HEK293 (cell line): ENCODE measurements around the gene FGFR4.

Experiments used
- CTCF ChIA-PET: fragments of 350-600 bp; formaldehyde crosslinking; extraction: SDS; loops from one replicate; lab custom pipeline; 2021; ENCODE audit warnings: antibody characterized with exemption; lab: Yijun Ruan, JAX
- POLR2A ChIA-PET: fragments of 300-600 bp; formaldehyde crosslinking; extraction: SDS; loops from one replicate; lab custom pipeline; 2020; ENCODE audit warnings: antibody characterized with exemption, inconsistent platforms; lab: Yijun Ruan, JAX
- H3K27ac ChIP-seq: fragments of 200-500 bp; sonication (Bioruptor generic); 2 replicates; pipeline ENCODE4 v1.5.1; 2014; ENCODE audit warnings: low read depth, low read length, control low read depth, inconsistent platforms; ENCODE audit errors: extremely low read depth
- H3K36me3 ChIP-seq, 2 experiments: fragments of 200-500 bp in 1 of 2; sonication (Bioruptor generic) in 1 of 2; 1 replicate in 1 of 2; 2 replicates in 1 of 2; pipeline ENCODE4 v1.5.1; 2014 to 2017; ENCODE audit warnings: inconsistent platforms in 2 of 2, low read length in 2 of 2; ENCODE audit not compliant: control insufficient read depth in 2 of 2, insufficient read depth in 1 of 2
- H3K4me1 ChIP-seq: fragments of 200-500 bp; sonication (Bioruptor generic); 2 replicates; pipeline ENCODE4 v1.5.1; 2014; ENCODE audit warnings: mild to moderate bottlenecking, low read length, inconsistent platforms; ENCODE audit not compliant: control insufficient read depth, insufficient read depth
- H3K4me3 ChIP-seq: 2 replicates; pipeline ENCODE4 v1.5.1; 2011; ENCODE audit warnings: low read depth, mild to moderate bottlenecking, control low read depth, low read length, moderate library complexity
- H3K9me3 ChIP-seq: fragments of 200-500 bp; sonication (Bioruptor generic); 2 replicates; pipeline ENCODE4 v1.5.1; 2014; ENCODE audit warnings: low read depth, low read length, inconsistent platforms; ENCODE audit not compliant: control insufficient read depth, insufficient read depth
- BCL11B ChIP-seq: fragments of 450-650 bp; formaldehyde crosslinking; IDR thresholded peaks from 2 replicates; pipeline ENCODE4 v1.5.1; 2016; ENCODE audit warnings: low read depth, missing biosample characterization, missing genetic modification characterization
- GLIS2 ChIP-seq: fragments of 450-650 bp; formaldehyde crosslinking; IDR thresholded peaks from 2 replicates; pipeline ENCODE4 v1.5.1; 2016; ENCODE audit warnings: missing biosample characterization, missing genetic modification characterization
- OVOL3 ChIP-seq: fragments of 450-650 bp; formaldehyde crosslinking; IDR thresholded peaks from 2 replicates; pipeline ENCODE4 v1.5.1; 2016; ENCODE audit warnings: missing biosample characterization, missing genetic modification characterization
- PRDM1 ChIP-seq: fragments of 450-650 bp; formaldehyde crosslinking; IDR thresholded peaks from 2 replicates; pipeline ENCODE4; 2016; ENCODE audit warnings: missing biosample characterization, missing genetic modification characterization
- PRDM10 ChIP-seq: fragments of 450-650 bp; formaldehyde crosslinking; IDR thresholded peaks from 2 replicates; pipeline ENCODE4 v1.5.1; 2016; ENCODE audit warnings: missing biosample characterization, missing genetic modification characterization
- SCRT2 ChIP-seq: fragments of 450-650 bp; formaldehyde crosslinking; IDR thresholded peaks from 2 replicates; pipeline ENCODE4 v1.5.1; 2016; ENCODE audit warnings: missing biosample characterization, missing genetic modification characterization
- ZBTB21 ChIP-seq: fragments of 450-650 bp; formaldehyde crosslinking; IDR thresholded peaks from 2 replicates; pipeline ENCODE4 v1.5.1; 2017; ENCODE audit warnings: missing biosample characterization, missing genetic modification characterization
- ZNF132 ChIP-seq: fragments of 450-650 bp; formaldehyde crosslinking; IDR thresholded peaks from 2 replicates; pipeline ENCODE4 v1.5.1; 2017; ENCODE audit warnings: missing biosample characterization, missing genetic modification characterization, borderline replicate concordance
- ZNF2 ChIP-seq: fragments of 450-650 bp; formaldehyde crosslinking; IDR thresholded peaks from 2 replicates; pipeline ENCODE4 v1.5.1; 2016; ENCODE audit warnings: missing biosample characterization, missing genetic modification characterization
- ZNF24 ChIP-seq: fragments of 450-650 bp; formaldehyde crosslinking; IDR thresholded peaks from 2 replicates; pipeline ENCODE4 v1.5.1; 2016; ENCODE audit warnings: missing biosample characterization, missing genetic modification characterization
- ZNF248 ChIP-seq: fragments of 450-650 bp; formaldehyde crosslinking; IDR thresholded peaks from 2 replicates; pipeline ENCODE4 v1.5.1; 2017; ENCODE audit warnings: missing biosample characterization, missing genetic modification characterization
- ZNF26 ChIP-seq: fragments of 450-650 bp; formaldehyde crosslinking; IDR thresholded peaks from 2 replicates; pipeline ENCODE4 v1.5.1; 2016; ENCODE audit warnings: missing biosample characterization, missing genetic modification characterization
- ZNF274 ChIP-seq, 2 experiments: fragments of 200-500 bp in 1 of 2; fragments of 450-650 bp in 1 of 2; sonication (Bioruptor generic) in 1 of 2; formaldehyde crosslinking in 1 of 2; IDR thresholded peaks; 2 replicates each; pipeline versions ENCODE4 v1.5.1 to v1.6.1; 2014 to 2016; ENCODE audit warnings: borderline replicate concordance in 1 of 2, inconsistent platforms in 1 of 2, low read length in 1 of 2, missing biosample characterization in 1 of 2, missing genetic modification characterization in 1 of 2
- ZNF335 ChIP-seq: fragments of 450-650 bp; formaldehyde crosslinking; conservative IDR thresholded peaks from 2 replicates; pipeline ENCODE4 v1.5.1; 2016; ENCODE audit warnings: missing biosample characterization, missing genetic modification characterization
- ZNF398 ChIP-seq: fragments of 450-650 bp; formaldehyde crosslinking; IDR thresholded peaks from 2 replicates; pipeline ENCODE4 v1.5.1; 2017; ENCODE audit warnings: missing biosample characterization, missing genetic modification characterization
- ZNF580 ChIP-seq: fragments of 450-650 bp; formaldehyde crosslinking; IDR thresholded peaks from 2 replicates; pipeline ENCODE4 v1.5.1; 2016; ENCODE audit warnings: missing biosample characterization, missing genetic modification characterization
- ZNF600 ChIP-seq: fragments of 450-650 bp; formaldehyde crosslinking; IDR thresholded peaks from 2 replicates; pipeline ENCODE4 v1.5.1; 2016; ENCODE audit warnings: missing biosample characterization, missing genetic modification characterization
- ZNF664 ChIP-seq: fragments of 450-650 bp; formaldehyde crosslinking; IDR thresholded peaks from 2 replicates; pipeline ENCODE4 v1.5.1; 2016; ENCODE audit warnings: missing biosample characterization, missing genetic modification characterization
- ZNF747 ChIP-seq: fragments of 450-650 bp; formaldehyde crosslinking; IDR thresholded peaks from 2 replicates; pipeline ENCODE4 v1.5.1; 2016; ENCODE audit warnings: missing biosample characterization, missing genetic modification characterization
- ZNF76 ChIP-seq: fragments of 450-650 bp; formaldehyde crosslinking; IDR thresholded peaks from 2 replicates; pipeline ENCODE4; 2016; ENCODE audit warnings: low read depth, missing biosample characterization, missing genetic modification characterization, borderline replicate concordance
- TF ChIP-seq, protein P1 (sequence below): fragments of 450-650 bp; formaldehyde crosslinking; IDR thresholded peaks from 2 replicates; pipeline ENCODE4 v1.5.1; 2017; ENCODE audit warnings: missing biosample characterization, missing genetic modification characterization
- TF ChIP-seq, protein P2 (sequence below): fragments of 450-650 bp; formaldehyde crosslinking; IDR thresholded peaks from 2 replicates; pipeline ENCODE4 v1.5.0; 2017; ENCODE audit warnings: missing biosample characterization, missing genetic modification characterization, borderline replicate concordance

FGFR4 gene

GRCh38 chr5:177089127-177089526, 2.4 kb downstream of the FGFR4 start:
- ChIA-PET POLR2A (no interaction called here), CTCF (interaction anchor here (0.8 to 1.1 kb wide), 3 partner anchors 15 to 23 kb away, joined by 3 to 4 read pairs (median 3); no protein-coding TSS in a partner anchor)
- peaks cover 0 to 3% of the 10 kb centered on the region in 2 experiments; a peak in 1 of 3 replicates for H3K36me3 ChIP-seq
- no peaks in the 10 kb centered on the region; the same call in 1 of the 2 replicates for H3K4me1 ChIP-seq
- H3K4me3 ChIP-seq = no peak overlapping the region
- no peaks in the 10 kb centered on the region for H3K9me3 ChIP-seq
- TF ChIP-seq ZNF335 (tag by site-specific recombination) (no peak), OVOL3 (no peak), ZNF132 (tag by site-specific recombination) (no peak), ZNF248 (no peak), GLIS2 (tag by site-specific recombination) (no peak)
- H3K27ac ChIP-seq = no peak overlapping the region

GRCh38 chr5:177089825-177090641, 3.3 kb downstream of the FGFR4 start:
- Histone ChIP-seq H3K9me3 (no peaks in the 10 kb centered on the region), H3K4me1 (no peaks in the 10 kb centered on the region; the same call in 1 of the 2 replicates), H3K27ac (no peak overlapping the region), H3K4me3 (no peak overlapping the region), H3K36me3 (peaks cover 0 to 3% of the 10 kb centered on the region in 2 experiments; a peak in 1 of 3 replicates)
- POLR2A ChIA-PET = no interaction called here
- CTCF ChIA-PET = interaction anchor here (0.8 to 1.1 kb wide), 3 partner anchors 15 to 22 kb away, joined by 3 to 4 read pairs (median 3); no protein-coding TSS in a partner anchor
- TF ChIP-seq ZNF2 (tag by site-specific recombination) = no peak
- TF ChIP-seq ZNF580 = no peak
- TF ChIP-seq ZNF274 (IDR thresholded peaks at IDR 0.05; ENCODE audit: low read length) = no peak
- TF ChIP-seq ZNF274 (tag by site-specific recombination; IDR thresholded peaks at IDR 0.05; ENCODE audit: borderline replicate concordance) = no peak
- TF ChIP-seq SCRT2 (tag by site-specific recombination) = no peak
- TF ChIP-seq PRDM10 = no peak
- TF ChIP-seq ZNF747 = no peak
- no peak for TF ChIP-seq PRDM1 (tag by site-specific recombination)
- TF ChIP-seq BCL11B (tag by site-specific recombination) = 0 out of 2 replicates have a peak, but pooled peaks have one; percentile 34
- no peak for TF ChIP-seq ZNF24 (tag by site-specific recombination)
- TF ChIP-seq, protein P1, sequence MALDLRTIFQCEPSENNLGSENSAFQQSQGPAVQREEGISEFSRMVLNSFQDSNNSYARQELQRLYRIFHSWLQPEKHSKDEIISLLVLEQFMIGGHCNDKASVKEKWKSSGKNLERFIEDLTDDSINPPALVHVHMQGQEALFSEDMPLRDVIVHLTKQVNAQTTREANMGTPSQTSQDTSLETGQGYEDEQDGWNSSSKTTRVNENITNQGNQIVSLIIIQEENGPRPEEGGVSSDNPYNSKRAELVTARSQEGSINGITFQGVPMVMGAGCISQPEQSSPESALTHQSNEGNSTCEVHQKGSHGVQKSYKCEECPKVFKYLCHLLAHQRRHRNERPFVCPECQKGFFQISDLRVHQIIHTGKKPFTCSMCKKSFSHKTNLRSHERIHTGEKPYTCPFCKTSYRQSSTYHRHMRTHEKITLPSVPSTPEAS (tag by site-specific recombination) = peak; percentile 94
- no peak for TF ChIP-seq ZNF26
- no peak for TF ChIP-seq ZNF76 (tag by site-specific recombination)
- TF ChIP-seq, protein P2, sequence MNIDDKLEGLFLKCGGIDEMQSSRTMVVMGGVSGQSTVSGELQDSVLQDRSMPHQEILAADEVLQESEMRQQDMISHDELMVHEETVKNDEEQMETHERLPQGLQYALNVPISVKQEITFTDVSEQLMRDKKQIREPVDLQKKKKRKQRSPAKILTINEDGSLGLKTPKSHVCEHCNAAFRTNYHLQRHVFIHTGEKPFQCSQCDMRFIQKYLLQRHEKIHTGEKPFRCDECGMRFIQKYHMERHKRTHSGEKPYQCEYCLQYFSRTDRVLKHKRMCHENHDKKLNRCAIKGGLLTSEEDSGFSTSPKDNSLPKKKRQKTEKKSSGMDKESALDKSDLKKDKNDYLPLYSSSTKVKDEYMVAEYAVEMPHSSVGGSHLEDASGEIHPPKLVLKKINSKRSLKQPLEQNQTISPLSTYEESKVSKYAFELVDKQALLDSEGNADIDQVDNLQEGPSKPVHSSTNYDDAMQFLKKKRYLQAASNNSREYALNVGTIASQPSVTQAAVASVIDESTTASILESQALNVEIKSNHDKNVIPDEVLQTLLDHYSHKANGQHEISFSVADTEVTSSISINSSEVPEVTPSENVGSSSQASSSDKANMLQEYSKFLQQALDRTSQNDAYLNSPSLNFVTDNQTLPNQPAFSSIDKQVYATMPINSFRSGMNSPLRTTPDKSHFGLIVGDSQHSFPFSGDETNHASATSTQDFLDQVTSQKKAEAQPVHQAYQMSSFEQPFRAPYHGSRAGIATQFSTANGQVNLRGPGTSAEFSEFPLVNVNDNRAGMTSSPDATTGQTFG (tag by site-specific recombination) = 0 out of 2 replicates have a peak, but pooled peaks have one; percentile 41
- TF ChIP-seq ZNF600 (tag by site-specific recombination) = peak; percentile 58; the same call in 1 of the 2 replicates
- no peak for TF ChIP-seq ZBTB21 (tag by site-specific recombination)
- no peak for TF ChIP-seq ZNF664 (tag by site-specific recombination)
- TF ChIP-seq ZNF398 (tag by site-specific recombination) = no peak
